K562 (cell line): ENCODE results near the gene MYL4. TPM values are rescaled to one million over a fixed set of nuclear protein-coding genes. Genes with fewer than 3 reads are reported as not detected.

Experiments used
- CREB1 ChIP-seq, 2 experiments: sonication (generic) in 1 of 2; formaldehyde crosslinking in 1 of 2; IDR thresholded peaks; 2 replicates each; pipeline versions ENCODE4 v1.6.1 to v1.8.0; 2012 to 2022; ENCODE audit warnings: inconsistent platforms in 1 of 2, mild to moderate bottlenecking in 1 of 2, missing genetic modification reagents in 1 of 2, moderate library complexity in 1 of 2
- DLX4 ChIP-seq: fragments of 250-450 bp; sonication (Bioruptor Pico); IDR thresholded peaks from 2 replicates; pipeline ENCODE4 v1.6.1; 2021; ENCODE audit warnings: mild to moderate bottlenecking
- DPF2 ChIP-seq: fragments of 450-650 bp; IDR thresholded peaks from 2 replicates; pipeline ENCODE4 v1.6.1; 2016
- ELF4 ChIP-seq: fragments of 450-650 bp; formaldehyde crosslinking; IDR thresholded peaks from 2 replicates; pipeline ENCODE4 v1.4.0; 2022; ENCODE audit warnings: missing genetic modification characterization
- EP300 ChIP-seq: IDR thresholded peaks from 2 replicates; pipeline ENCODE4 v1.6.1; 2012; ENCODE audit warnings: low read length, improper control_type of control experiment
- FOSL1 ChIP-seq: fragments of 200-800 bp; sonication (Bioruptor generic); conservative IDR thresholded peaks from 2 replicates; pipeline ENCODE4 v1.6.1; 2016; ENCODE audit warnings: missing genetic modification characterization, missing compliant biosample characterization
- GMEB1 ChIP-seq: fragments of 250-450 bp; sonication (Bioruptor Pico); IDR thresholded peaks from 2 replicates; pipeline ENCODE4 v1.4.0; 2020; ENCODE audit warnings: mild to moderate bottlenecking
- HDAC2 ChIP-seq: fragments of 450-650 bp; IDR thresholded peaks from 2 replicates; pipeline ENCODE4 v1.6.1; 2016; ENCODE audit warnings: mild to moderate bottlenecking
- MCM5 ChIP-seq: fragments of 450-650 bp; IDR thresholded peaks from 2 replicates; pipeline ENCODE4 v1.6.1; 2016; ENCODE audit warnings: low read depth
- MEIS2 ChIP-seq: fragments of 450-650 bp; IDR thresholded peaks from 2 replicates; pipeline ENCODE4 v1.6.1; 2014; ENCODE audit warnings: mild to moderate bottlenecking; ENCODE audit not compliant: partially characterized antibody
- MXD1 ChIP-seq: fragments of 250-450 bp; sonication (Bioruptor Pico); IDR thresholded peaks from 2 replicates; pipeline ENCODE4 v1.8.0; 2021; ENCODE audit warnings: borderline replicate concordance, mild to moderate bottlenecking, moderate library complexity; ENCODE audit not compliant: poor library complexity, severe bottlenecking
- STAT6 ChIP-seq: sonication (generic); formaldehyde crosslinking; IDR thresholded peaks from 2 replicates; pipeline ENCODE4 v1.8.1; 2023; ENCODE audit warnings: mild to moderate bottlenecking, missing genetic modification reagents
- SUPT5H ChIP-seq: fragments of 450-650 bp; IDR thresholded peaks from 2 replicates; pipeline ENCODE4 v1.6.1; 2016
- TGIF2 ChIP-seq: sonication (generic); formaldehyde crosslinking; IDR thresholded peaks from 2 replicates; pipeline ENCODE4 v1.8.1; 2022; ENCODE audit warnings: mild to moderate bottlenecking, missing genetic modification reagents, moderate library complexity
- ZEB2 ChIP-seq: fragments of 450-650 bp; IDR thresholded peaks from 2 replicates; pipeline ENCODE4 v1.6.1; 2016
- ZNF277 ChIP-seq: fragments of 250-450 bp; sonication (Bioruptor Pico); IDR thresholded peaks from 2 replicates; pipeline ENCODE4 v1.8.0; 2022; ENCODE audit warnings: inconsistent platforms, mild to moderate bottlenecking, moderate library complexity, borderline replicate concordance
- ZNF592 ChIP-seq: fragments of 450-650 bp; IDR thresholded peaks from 2 replicates; pipeline ENCODE4 v1.6.1; 2017; ENCODE audit warnings: antibody characterized with exemption, mild to moderate bottlenecking
- polyA plus RNA-seq, 8 experiments: library from polyadenylated mRNA; depleted of rRNA in 4 of 8; stranded (reverse) in 5 of 8; unstranded in 3 of 8; fragments of >200 nt; fragmentation: Nextera tagmentation in 2 of 8; fragmentation: Illumina TruSeq in 1 of 8; extraction: Ambion mirVana in 2 of 8; extraction: Trizol in 1 of 8; gene quantifications; 2 replicates each; pipeline versions ENCODE4 v1.2.1 to v1.2.3, GENCODE V29; 2011 to 2014; ENCODE audit warnings: inconsistent platforms in 1 of 8, missing spikeins in 1 of 8
- total RNA-seq, 7 experiments: library from RNA; depleted of rRNA in 6 of 7; stranded (reverse); fragments of >200 nt in 6 of 7; fragmentation: Illumina TruSeq in 2 of 7; extraction: Trizol in 2 of 7; gene quantifications; 2 replicates each; pipeline versions ENCODE4 v1.2.1 to v1.2.3, GENCODE V29; 2011 to 2021; ENCODE audit warnings: low replicate concordance in 1 of 7

MYL4 gene
- total and polyA plus RNA-seq, 9 of the 15 experiments (the other 6 are each of a cell fraction or from before 2014, with no cell fraction given): 117 to 423 (median 221) TPM

GRCh38 chr17:47197821-47198220, 11.3 kb upstream of the MYL4 start (continued):
- TF ChIP-seq TGIF2 (CRISPR knock-in tag) (no peak), GMEB1 (no peak), DLX4 (no peak), ZEB2 (no peak), HDAC2 (0 out of 2 replicates have a peak, but pooled peaks have one; percentile 33), ZNF277 (no peak), MCM5 (no peak), DPF2 (peak; percentile 85), MXD1 (CRISPR knock-in tag) (no peak), ELF4 (no peak), EP300 (peak; percentile 68; the same call in 1 of the 2 replicates), SUPT5H (no peak), CREB1 (IDR thresholded peaks at IDR 0.05) (peak; percentile 68; the same call in 1 of the 2 replicates), CREB1 (CRISPR knock-in tag; IDR thresholded peaks at IDR 0.05) (peak; percentile 44; the same call in 1 of the 2 replicates), ZNF592 (0 out of 2 replicates have a peak, but pooled peaks have one; percentile 23), STAT6 (CRISPR knock-in tag) (no peak), MEIS2 (peak; percentile 66), FOSL1 (tag) (0 out of 2 replicates have a peak, but pooled peaks have one; percentile 30)
